Spleen (tissue), 7 donors: Measurements from ENCODE around the gene CHST13.

Experiments used
- CTCF ChIP-seq, 11 experiments: fragments of 200-600 bp in 7 of 11; fragments of 450-650 bp in 4 of 11; sonication (generic) in 4 of 11; IDR thresholded peaks in 8 of 11; conservative IDR thresholded peaks in 3 of 11; 1 replicate in 7 of 11; 2 replicates in 4 of 11; pipeline versions ENCODE4 v1.4.0 to v1.8.0; 2016 to 2021; ENCODE audit warnings: antibody characterized with exemption in 11 of 11, inconsistent platforms in 4 of 11, mild to moderate bottlenecking in 1 of 11
- POLR2A ChIP-seq, 3 donors: fragments of 450-650 bp; IDR thresholded peaks; one replicate each; pipeline ENCODE4 v1.5.1; 2017; ENCODE audit warnings: antibody characterized with exemption in 3 of 3, mild to moderate bottlenecking in 1 of 3
- donor health status: DM: no; HTN: no; CAD: no; lungs with moderate emphysema.
- donor health status: DM: no; HTN: no; CAD: no.
- donor health status: DM: no; HTN: no; CAD: no.

- TF ChIP-seq CTCF (IDR thresholded peaks at IDR 0.05 in 8 of 11, conservative IDR thresholded peaks at IDR 0.05 in 3 of 11) (no peak), POLR2A (IDR thresholded peaks at IDR 0.05) (no peak)
These were observed 9.8 kb upstream of the CHST13 start for GRCh38 chr3:126514161-126514560.
